GM23338 (cell line): Measurements from ENCODE around the gene NEB. TPM values are rescaled to one million over a fixed set of nuclear protein-coding genes. Genes with fewer than 3 reads are reported as not detected.
A peak's percentile ranks its signal among the peaks of the same experiment; 100 is the strongest.

ENCODE experiments used
- ATAC-seq: fragments of 200-7000 bp; cut with Tn5 transposase; 3 replicates; pipeline ENCODE4 v1.9.1; 2020
- DNase-seq: peaks from one replicate; pipeline ENCODE4 v3.0.0-alpha.2; 2015; ENCODE audit warnings: low spot score
- H2AFZ ChIP-seq: fragments of 200-600 bp; sonication (generic); 2 replicates; pipeline ENCODE4 v1.8.0; 2016; ENCODE audit warnings: antibody characterized with exemption, mild to moderate bottlenecking, moderate library complexity
- H3F3A ChIP-seq: fragments of 200-600 bp; sonication (generic); replicated peaks from 2 replicates; pipeline ENCODE4 v1.8.0; 2017; ENCODE audit warnings: antibody characterized with exemption, mixed run types, low read depth
- H3K27ac ChIP-seq: fragments of 200-600 bp; sonication (generic); 2 replicates; pipeline ENCODE4 v1.6.1; 2016; ENCODE audit warnings: low read depth
- H3K27me3 ChIP-seq: fragments of 200-600 bp; sonication (generic); 2 replicates; pipeline ENCODE4 v1.8.0; 2016; ENCODE audit warnings: mild to moderate bottlenecking, mixed run types, moderate library complexity; ENCODE audit not compliant: insufficient read depth
- H3K36me3 ChIP-seq: fragments of 200-600 bp; sonication (generic); 2 replicates; pipeline ENCODE4 v1.8.0; 2016; ENCODE audit warnings: mild to moderate bottlenecking; ENCODE audit not compliant: insufficient read depth
- H3K4me1 ChIP-seq: fragments of 200-600 bp; sonication (generic); 2 replicates; pipeline ENCODE4 v1.8.0; 2016; ENCODE audit warnings: mild to moderate bottlenecking, moderate library complexity; ENCODE audit not compliant: insufficient read depth
- H3K4me2 ChIP-seq: fragments of 200-600 bp; sonication (generic); 2 replicates; pipeline ENCODE4 v1.7.1; 2017; ENCODE audit warnings: mixed run types
- H3K4me3 ChIP-seq: fragments of 200-600 bp; sonication (generic); 2 replicates; pipeline ENCODE4 v1.6.1; 2016; ENCODE audit warnings: mixed run types
- H3K79me2 ChIP-seq: fragments of 200-600 bp; sonication (generic); replicated peaks from 2 replicates; pipeline ENCODE4 v1.8.0; 2017; ENCODE audit warnings: mild to moderate bottlenecking; ENCODE audit not compliant: insufficient read depth
- H3K9me2 ChIP-seq: fragments of 200-600 bp; sonication (generic); 2 replicates; pipeline ENCODE4 v1.8.0; 2017; ENCODE audit not compliant: insufficient read depth
- H4K20me1 ChIP-seq: fragments of 200-600 bp; sonication (generic); replicated peaks from 2 replicates; pipeline ENCODE4 v1.8.0; 2017; ENCODE audit warnings: mild to moderate bottlenecking; ENCODE audit not compliant: insufficient read depth
- H3K27ac Mint-ChIP-seq: 2 replicates; pipeline ENCODE4 v1.8.0; 2020; ENCODE audit warnings: inconsistent platforms, mild to moderate bottlenecking, moderate library complexity, mixed read lengths
- H3K27me3 Mint-ChIP-seq: 3 replicates; pipeline ENCODE4 v1.8.0; 2022; ENCODE audit warnings: low read depth, mild to moderate bottlenecking, moderate library complexity, mixed read lengths, inconsistent platforms; ENCODE audit not compliant: insufficient read depth, poor library complexity
- H3K36me3 Mint-ChIP-seq: 3 replicates; pipeline ENCODE4 v1.8.0; 2021; ENCODE audit warnings: low read depth, mild to moderate bottlenecking, inconsistent platforms, moderate library complexity, mixed read lengths
- H3K4me1 Mint-ChIP-seq: 3 replicates; pipeline ENCODE4 v1.8.0; 2020; ENCODE audit warnings: mild to moderate bottlenecking, inconsistent platforms, mixed read lengths
- H3K4me3 Mint-ChIP-seq: 3 replicates; pipeline ENCODE4 v1.8.0; 2021; ENCODE audit warnings: moderate library complexity, mild to moderate bottlenecking, inconsistent platforms, mixed read lengths
- H3K9me3 Mint-ChIP-seq: 3 replicates; pipeline ENCODE4 v1.8.0; 2020; ENCODE audit warnings: moderate library complexity, mild to moderate bottlenecking, inconsistent platforms, mixed read lengths
- CREB1 ChIP-seq: fragments of 250-450 bp; sonication (Bioruptor Pico); IDR thresholded peaks from 2 replicates; pipeline ENCODE4 v1.5.0; 2020; ENCODE audit warnings: low read depth, mild to moderate bottlenecking, moderate library complexity
- JUNB ChIP-seq: IDR thresholded peaks from one replicate; pipeline ENCODE4 v1.6.1; 2016; ENCODE audit warnings: antibody characterized with exemption; ENCODE audit not compliant: unreplicated experiment
- STAT1 ChIP-seq: IDR thresholded peaks from one replicate; pipeline ENCODE4 v1.6.1; 2016; ENCODE audit warnings: antibody characterized with exemption; ENCODE audit not compliant: unreplicated experiment
- ZNF114 ChIP-seq: fragments of 250-450 bp; sonication (Bioruptor Pico); IDR thresholded peaks from 2 replicates; pipeline ENCODE4 v1.5.0; 2020; ENCODE audit warnings: mild to moderate bottlenecking, moderate library complexity
- ZNF331 ChIP-seq: fragments of 250-450 bp; sonication (Bioruptor Pico); IDR thresholded peaks from 2 replicates; pipeline ENCODE4 v1.5.0; 2020; ENCODE audit warnings: low read depth, mild to moderate bottlenecking, moderate library complexity
- polyA plus RNA-seq: library from polyadenylated mRNA; unstranded; fragments of >200 nt; fragmentation: Nextera tagmentation; extraction: Ambion mirVana; gene quantifications from 2 replicates; pipeline ENCODE4 v1.2.1, GENCODE V29; 2016
- total RNA-seq: library from RNA; depleted of rRNA; stranded (reverse); fragments of >200 nt; shearing (Covaris generic); gene quantifications from 2 replicates; pipeline ENCODE4 v1.2.3, GENCODE V29; 2014
- TF ChIP-seq, protein P1 (sequence below): IDR thresholded peaks from 2 replicates; pipeline ENCODE4 v1.6.1; 2016; ENCODE audit warnings: antibody characterized with exemption
- TF ChIP-seq, protein P2 (sequence below), 2 experiments: fragments of 200-600 bp in 1 of 2; sonication (generic) in 1 of 2; conservative IDR thresholded peaks; 2 replicates each; pipeline versions ENCODE4 v1.5.1 to v1.6.1; 2016 to 2017; ENCODE audit warnings: antibody characterized with exemption in 2 of 2, low read depth in 2 of 2, mild to moderate bottlenecking in 2 of 2, moderate library complexity in 1 of 2

Gene NEB
- total and polyA plus RNA-seq, 2 experiments from 2014 or later, result 6.2 to 13.7 TPM

DNA sequence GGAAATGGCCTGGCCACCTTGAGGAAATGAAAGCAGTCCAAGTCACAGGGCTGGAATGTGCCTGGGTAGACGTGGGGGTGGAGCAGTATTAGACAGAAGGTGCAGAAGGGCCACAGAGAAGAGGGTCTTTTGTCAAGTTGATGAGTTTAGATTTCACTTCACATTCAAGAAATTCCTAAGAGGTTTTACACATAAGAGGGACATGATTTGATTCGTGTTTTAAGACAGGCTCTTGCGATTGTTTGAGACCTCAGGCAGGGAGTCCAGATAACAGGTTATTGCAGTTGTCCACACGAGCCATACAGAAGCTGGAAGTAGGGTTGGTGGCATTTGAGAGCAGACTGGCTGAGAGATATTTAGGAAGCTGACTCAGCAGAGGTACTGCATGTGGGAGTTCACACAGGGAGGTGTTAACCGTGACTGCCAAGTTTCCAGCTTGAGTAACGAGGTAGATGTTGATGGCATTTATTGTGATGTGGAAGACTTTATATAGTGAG, 64.6 kb downstream of the NEB start (continued):
- TF ChIP-seq STAT1, result no peak
- TF ChIP-seq, protein P1, sequence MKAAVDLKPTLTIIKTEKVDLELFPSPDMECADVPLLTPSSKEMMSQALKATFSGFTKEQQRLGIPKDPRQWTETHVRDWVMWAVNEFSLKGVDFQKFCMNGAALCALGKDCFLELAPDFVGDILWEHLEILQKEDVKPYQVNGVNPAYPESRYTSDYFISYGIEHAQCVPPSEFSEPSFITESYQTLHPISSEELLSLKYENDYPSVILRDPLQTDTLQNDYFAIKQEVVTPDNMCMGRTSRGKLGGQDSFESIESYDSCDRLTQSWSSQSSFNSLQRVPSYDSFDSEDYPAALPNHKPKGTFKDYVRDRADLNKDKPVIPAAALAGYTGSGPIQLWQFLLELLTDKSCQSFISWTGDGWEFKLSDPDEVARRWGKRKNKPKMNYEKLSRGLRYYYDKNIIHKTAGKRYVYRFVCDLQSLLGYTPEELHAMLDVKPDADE, result no peak

DNA sequence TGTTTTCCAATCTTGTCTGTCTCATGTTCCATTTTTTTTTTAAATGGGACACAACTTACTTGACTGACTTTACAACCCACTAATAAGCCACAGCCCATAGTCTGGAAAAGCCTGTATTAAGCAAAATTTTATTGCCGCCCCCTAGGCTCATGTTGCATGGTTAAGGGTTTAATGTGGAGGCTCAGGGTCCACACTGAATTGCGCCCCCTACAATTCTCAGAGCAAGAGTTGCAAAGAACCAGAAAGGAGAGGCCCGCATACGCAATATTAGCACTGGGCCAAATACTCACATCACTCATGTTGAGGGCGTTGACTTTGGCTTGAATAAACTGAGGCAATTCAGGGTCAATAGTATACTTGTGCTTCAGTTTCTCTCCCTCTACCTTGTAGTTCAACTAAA, 65.5 kb downstream of the NEB start:
- no peak overlapping the region for H3K4me3 ChIP-seq
- ATAC-seq, result peak; percentile 73

DNA sequence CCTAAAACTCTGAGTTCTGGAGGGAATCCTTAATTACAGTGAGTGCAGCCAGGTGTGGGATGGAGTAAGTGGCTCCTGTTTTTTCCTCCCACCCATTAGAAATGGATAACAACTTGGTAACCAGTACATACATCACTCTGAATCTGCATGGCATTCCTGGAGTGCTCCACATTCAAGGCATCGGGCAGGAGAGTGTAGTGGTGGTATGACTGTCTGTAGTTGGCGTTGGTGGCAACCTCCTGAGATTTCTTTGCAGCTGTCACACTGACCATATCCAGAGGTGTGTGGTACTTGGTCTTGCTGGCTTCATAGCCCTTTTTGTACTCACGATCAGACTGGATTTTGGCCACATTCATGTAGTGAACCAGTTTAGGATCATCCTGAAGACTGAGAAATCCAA, 68.3 kb downstream of the NEB start:
- Mint-ChIP-seq H3K27me3 (peaks cover 2% of the 10 kb centered on the region), H3K4me3 (no peak overlapping the region), H3K9me3 (no peaks in the 10 kb centered on the region), H3K27ac (no peak overlapping the region), H3K4me1 (peaks cover 19% of the 10 kb centered on the region), H3K36me3 (no peaks in the 10 kb centered on the region)
- H3K79me2 ChIP-seq, result no peaks in the 10 kb centered on the region
- no peaks in the 10 kb centered on the region for H3K9me2 ChIP-seq
- TF ChIP-seq JUNB (no peak), ZNF114 (CRISPR knock-in tag) (no peak), ZNF331 (CRISPR knock-in tag) (no peak)
- no peak overlapping the region for H2AFZ ChIP-seq
- no peak overlapping the region for H3K4me2 ChIP-seq
- H3K36me3 ChIP-seq, result no peaks in the 10 kb centered on the region
- no peaks in the 10 kb centered on the region for H4K20me1 ChIP-seq
- H3K27ac ChIP-seq, result no peak overlapping the region
- ATAC-seq (no peak; the same call in 1 of the 3 replicates), DNase-seq (peak; percentile 21)
- H3F3A ChIP-seq, result no peaks in the 10 kb centered on the region
- peaks cover 21% of the 10 kb centered on the region for H3K4me1 ChIP-seq
- no peaks in the 10 kb centered on the region for H3K27me3 ChIP-seq
- H3K4me3 ChIP-seq, result no peak overlapping the region

More for the DNA sequence above, 65.5 kb downstream of the NEB start:
- DNase-seq, result peak; percentile 61
- Mint-ChIP-seq H3K36me3 (no peaks in the 10 kb centered on the region), H3K4me3 (no peak overlapping the region), H3K4me1 (peaks cover 21% of the 10 kb centered on the region), H3K27me3 (no peaks in the 10 kb centered on the region), H3K9me3 (no peaks in the 10 kb centered on the region), H3K27ac (no peak overlapping the region)
- Histone ChIP-seq H3K27me3 (no peaks in the 10 kb centered on the region), H3F3A (no peaks in the 10 kb centered on the region), H3K9me2 (no peaks in the 10 kb centered on the region), H3K79me2 (no peaks in the 10 kb centered on the region), H3K4me2 (no peak overlapping the region), H3K4me1 (peaks cover 23% of the 10 kb centered on the region), H3K36me3 (no peaks in the 10 kb centered on the region), H3K27ac (no peak overlapping the region), H4K20me1 (no peaks in the 10 kb centered on the region), H2AFZ (no peak overlapping the region)
- TF ChIP-seq, protein P2, sequence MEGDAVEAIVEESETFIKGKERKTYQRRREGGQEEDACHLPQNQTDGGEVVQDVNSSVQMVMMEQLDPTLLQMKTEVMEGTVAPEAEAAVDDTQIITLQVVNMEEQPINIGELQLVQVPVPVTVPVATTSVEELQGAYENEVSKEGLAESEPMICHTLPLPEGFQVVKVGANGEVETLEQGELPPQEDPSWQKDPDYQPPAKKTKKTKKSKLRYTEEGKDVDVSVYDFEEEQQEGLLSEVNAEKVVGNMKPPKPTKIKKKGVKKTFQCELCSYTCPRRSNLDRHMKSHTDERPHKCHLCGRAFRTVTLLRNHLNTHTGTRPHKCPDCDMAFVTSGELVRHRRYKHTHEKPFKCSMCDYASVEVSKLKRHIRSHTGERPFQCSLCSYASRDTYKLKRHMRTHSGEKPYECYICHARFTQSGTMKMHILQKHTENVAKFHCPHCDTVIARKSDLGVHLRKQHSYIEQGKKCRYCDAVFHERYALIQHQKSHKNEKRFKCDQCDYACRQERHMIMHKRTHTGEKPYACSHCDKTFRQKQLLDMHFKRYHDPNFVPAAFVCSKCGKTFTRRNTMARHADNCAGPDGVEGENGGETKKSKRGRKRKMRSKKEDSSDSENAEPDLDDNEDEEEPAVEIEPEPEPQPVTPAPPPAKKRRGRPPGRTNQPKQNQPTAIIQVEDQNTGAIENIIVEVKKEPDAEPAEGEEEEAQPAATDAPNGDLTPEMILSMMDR (conservative IDR thresholded peaks at IDR 0.05; ENCODE audit: low read depth in 2 of 2), result peak; percentile 62 to 71
- no peak for TF ChIP-seq CREB1
